NCI-H82 treated with DMSO at 0.1 percent for 48 hours (cell line): Measurements from ENCODE around the gene TNS1.
"Not testable (repeated sequence)": the region's sequence is repeated elsewhere in the genome, so short reads cannot be mapped to it uniquely, and the experiment has no call there.

Source experiments
- DNase-seq: peaks from one replicate; lab custom pipeline; 2025; ENCODE audit not compliant: unreplicated experiment; lab: John Stamatoyannopoulos, UW

TNS1 gene

DNA sequence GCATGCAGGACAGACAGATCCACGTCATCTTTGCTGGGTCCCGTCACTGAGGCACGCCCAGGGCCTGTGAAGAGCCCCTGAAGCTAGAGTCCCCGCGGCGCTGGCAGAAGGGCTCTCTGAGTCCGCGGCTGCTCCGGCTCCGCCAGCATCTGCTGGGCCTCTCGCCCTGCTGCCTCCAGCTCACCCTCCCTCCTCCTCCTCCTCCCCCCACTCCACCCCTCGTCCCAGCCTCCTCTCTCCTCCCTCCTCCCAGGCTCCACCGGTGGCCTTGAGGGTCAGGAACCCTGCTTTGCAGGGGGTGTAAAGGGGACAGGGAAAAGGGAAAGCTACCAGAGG lies at the start of gene TNS1:
Gene TNS1 (minus strand): TSS at position 151 of the 336 bp plus-strand sequence. CDS start 123 bp downstream, at position 28.
- no peak for DNase-seq

DNA sequence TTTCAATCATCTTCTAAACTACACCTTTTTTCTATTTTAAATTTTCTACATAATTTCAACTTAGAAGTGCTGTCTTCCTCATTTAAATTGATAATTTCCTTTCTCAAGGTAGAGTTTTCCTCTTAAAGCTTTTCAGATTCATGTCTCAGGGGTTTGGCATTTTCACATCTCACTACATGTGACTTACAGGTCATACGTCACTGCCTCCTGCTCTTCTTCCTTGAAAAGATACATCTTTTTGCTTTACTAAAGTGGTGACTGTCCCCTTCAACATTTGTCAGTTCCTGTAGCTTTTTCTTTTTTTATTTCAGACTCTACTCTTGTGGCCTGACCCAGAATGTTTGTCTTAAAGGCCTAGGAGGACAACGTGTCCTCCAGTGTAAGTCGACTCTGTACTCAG lies 49.1 kb upstream of the TNS1 start:
- DNase-seq = no peak

DNA sequence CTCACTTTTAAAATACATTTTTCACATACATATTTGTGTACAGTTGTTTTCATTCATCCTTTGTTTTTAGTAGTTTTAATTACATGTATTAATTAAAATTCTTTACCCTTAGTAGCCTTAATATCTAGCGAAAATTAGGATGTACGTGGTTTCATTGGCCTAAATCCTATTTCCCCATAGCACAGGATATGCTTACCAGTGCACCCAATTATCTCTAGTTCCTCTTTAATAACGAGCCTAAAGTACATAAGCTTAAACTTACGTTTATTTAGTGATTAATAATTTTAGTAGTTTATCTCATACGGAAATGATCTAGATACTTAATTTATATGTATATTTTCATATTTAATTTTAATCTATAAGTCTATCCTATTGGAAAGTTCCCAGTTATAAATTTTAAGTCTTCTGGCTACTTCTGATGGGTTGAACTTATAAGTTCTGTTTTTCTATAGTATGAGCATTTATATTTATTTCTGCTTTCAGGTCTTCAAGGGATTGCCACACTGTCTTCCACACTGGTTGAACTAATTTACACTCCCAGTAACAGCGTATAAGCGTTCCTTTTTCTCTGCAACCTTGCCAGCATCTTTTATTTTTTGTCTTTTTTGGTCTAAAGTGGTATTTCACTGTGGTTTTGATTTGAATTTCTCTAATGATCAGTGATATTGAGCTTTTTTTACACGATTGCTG lies 44.9 kb upstream of the TNS1 start:
- no peak for DNase-seq

DNA sequence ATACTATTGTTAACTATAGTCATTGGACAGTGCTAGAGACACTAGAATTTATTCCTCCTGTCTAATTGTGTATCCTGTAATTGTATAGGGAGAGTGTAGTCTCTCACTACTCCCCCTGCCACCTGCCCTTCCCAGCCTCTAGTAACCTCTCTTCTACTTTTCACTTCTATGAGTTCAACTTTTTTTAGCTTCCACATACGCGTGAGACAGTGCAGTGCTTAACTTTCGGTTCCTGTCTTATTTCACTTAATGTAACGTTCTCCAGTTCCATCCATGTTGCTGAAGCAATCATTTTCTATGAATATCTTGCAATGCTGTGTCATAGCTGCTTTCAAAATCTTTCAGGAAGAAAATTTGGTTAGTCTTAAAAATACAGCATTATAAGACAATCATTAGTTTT lies 43.4 kb upstream of the TNS1 start:
- no peak for DNase-seq

DNA sequence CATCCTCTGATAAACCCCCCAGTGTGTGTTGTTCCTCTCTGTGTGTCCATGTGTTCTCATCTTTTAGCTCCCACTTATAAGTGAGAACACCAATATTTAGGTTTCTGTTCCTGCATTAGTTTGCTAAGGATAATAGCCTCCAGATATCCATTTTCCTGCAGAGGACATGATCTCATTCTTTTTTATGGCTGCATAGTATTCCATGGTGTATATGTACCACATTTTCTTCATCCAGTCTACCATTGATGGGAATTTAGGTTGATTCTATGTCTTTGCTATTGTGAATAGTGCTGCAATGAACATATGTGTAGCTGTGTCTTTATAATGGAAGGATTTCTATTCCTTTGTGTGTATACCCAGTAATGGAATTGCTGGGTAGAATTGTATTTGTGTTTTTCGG lies 41.8 kb upstream of the TNS1 start:
- DNase-seq = not testable (repeated sequence)

DNA sequence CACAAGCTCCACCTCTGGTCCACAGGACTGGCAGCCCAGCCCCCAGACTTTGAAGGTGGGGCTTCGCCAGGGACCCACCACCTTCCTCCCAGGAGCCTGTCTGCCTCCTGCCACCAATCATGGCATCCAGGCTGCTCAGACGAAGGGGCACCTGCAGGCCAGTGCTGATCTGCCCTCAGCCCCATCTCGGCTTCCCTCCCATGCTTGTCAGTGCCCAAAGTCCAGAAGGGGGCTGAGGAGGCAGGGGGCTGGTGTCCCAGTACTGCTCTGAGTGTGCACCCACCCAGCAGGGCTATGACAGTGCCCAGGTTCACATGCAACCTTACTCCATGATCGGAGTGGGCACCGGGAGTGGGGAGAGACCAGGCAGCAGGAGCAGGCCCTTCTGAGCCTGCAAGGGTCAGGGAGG lies 40.9 kb upstream of the TNS1 start:
- no peak for DNase-seq

DNA sequence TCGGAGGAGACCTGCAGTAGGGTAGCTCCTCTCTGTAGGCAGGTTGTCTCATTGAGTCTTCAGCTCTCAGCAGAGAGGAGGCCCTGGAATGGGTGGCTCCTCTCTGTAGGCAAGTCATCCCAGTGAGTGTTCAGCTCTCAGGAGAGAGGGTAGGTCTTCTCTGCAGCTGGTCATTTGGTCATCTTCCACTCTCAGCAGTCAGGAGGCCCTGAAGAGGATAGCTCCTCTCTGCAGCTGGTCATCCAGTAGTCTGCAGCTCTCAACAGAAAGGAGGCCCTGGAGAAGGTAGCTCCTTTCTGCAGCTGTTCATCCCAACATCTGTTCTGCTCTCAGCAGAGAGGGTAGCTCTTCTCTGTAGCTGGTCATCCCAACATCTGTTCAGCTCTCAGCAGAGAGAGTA lies 40.3 kb upstream of the TNS1 start:
- DNase-seq = no peak

DNA sequence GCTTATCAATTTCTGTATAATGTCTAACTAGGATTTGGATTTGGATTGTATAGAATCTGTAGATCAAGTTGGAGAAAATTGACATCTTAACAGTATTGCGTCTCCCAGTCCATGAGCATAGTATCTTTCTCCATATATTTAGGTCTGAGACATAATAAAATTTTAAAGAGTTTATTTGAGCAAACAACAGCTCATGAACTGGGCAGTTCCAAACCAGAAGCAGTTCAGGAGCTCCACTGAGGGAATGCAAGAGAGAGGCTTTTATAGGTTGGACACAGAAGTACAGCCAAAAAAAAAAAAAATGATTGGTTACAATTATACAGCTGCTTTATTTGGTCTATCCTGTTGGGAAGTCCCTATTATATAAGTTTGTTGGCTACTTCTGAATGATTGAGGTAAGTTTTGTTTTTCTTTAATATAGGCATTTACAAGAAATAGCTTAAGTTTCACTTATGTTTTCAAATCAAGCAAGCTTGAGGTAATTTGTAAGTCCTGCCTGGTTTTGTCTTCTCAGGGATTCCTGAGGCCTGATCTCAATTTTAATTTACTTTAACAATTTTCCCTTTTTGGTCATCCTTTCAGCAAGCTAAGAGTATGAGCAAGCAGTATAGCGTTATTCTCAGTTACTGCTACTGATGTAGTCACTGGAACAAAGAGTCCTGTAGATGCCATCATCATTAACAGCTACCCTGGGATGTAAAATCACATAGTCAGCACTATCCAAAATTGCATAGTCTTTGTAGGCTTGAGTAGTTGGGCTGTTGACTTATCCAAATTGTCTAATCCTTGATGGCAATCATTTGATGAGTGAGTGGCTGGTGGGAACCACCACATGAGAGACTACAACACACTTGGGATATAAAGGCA lies 38.7 kb upstream of the TNS1 start:
- DNase-seq = no peak

DNA sequence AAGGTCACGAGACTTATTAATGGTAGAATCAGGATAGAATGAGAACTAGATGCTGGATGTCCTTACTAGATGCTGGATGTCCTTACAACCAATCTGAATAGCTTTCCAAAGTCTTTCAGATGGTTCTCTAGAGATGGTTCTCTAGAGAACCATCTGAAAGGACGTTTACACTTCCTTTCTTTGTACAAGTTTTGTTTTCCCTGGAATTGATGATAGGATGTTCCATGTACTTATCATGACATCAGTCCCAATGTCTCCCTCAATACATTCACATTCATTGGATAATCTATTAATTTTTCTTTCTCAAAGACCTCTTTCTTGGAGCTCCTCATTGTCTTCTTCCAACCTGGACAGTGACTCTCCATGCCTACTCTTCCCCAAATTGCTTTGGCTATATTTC lies 38.1 kb upstream of the TNS1 start:
- DNase-seq = no peak

DNA sequence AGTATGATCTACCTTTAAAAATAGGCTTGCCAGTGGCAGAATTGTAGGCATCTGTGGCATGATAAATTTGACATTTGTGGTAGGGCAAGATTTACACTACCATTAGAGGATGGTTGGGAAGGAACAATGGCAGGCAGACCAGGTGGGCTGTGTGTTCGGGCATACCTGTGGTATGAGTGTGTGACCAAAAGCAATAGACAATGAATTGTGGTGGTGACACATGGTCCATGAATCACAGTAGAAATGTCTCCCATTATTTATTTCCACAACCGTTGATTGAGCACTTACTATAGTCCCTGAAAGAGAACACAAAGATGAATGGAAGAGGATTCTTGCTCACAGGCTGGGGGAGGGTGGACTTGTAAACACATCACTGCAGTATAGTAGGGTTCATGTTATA lies 36.4 kb upstream of the TNS1 start:
- DNase-seq = no peak

DNA sequence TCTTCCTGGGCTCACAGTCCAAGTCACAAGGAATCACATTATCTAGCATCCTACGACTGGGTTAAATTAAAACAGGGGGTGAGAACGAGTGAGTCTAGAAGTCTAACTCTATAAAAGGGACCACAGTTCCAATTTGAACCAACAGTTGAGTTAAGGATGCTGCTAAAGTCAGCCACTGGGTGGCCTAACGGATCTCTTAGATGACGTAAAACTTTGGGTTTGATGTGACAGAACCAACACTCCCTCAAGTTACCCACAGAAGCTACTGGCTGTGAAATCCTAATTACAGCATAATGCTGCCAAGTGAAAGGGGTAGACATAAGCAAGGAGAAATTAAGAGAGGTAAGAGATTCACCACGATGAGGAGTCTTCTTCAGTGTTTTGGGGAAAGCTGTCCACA lies 33.6 kb upstream of the TNS1 start:
- no peak for DNase-seq

DNA sequence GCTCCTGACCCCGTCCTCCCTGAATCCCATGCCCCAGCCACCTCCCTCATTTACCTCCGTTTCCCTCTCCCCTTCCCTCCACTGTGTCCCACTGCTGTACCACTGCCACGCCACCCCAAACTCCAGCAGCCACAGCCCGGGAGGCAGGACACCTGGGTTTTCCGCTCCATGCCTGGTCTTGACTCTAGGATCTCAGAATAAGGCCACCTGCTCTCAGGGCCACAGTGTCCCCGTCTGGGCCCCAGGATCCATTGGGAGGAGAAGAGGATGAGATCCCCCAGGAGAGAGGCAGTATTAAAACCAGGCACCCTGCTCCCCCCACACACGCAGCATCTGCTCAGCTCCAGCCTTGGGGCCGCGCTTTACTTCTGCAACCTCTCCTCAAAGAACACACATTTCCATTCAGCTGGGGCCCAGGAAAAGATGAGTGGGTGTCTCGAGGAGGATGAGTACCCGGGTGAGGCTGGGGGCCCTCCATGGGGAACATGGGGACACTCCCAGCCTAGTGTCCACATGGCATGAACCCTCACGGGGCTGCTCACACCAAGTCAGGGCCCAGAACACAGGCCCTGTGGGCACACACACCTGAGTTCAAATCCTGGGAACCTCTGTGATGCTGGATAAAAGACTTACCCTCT lies 32.8 kb upstream of the TNS1 start:
- no peak for DNase-seq

DNA sequence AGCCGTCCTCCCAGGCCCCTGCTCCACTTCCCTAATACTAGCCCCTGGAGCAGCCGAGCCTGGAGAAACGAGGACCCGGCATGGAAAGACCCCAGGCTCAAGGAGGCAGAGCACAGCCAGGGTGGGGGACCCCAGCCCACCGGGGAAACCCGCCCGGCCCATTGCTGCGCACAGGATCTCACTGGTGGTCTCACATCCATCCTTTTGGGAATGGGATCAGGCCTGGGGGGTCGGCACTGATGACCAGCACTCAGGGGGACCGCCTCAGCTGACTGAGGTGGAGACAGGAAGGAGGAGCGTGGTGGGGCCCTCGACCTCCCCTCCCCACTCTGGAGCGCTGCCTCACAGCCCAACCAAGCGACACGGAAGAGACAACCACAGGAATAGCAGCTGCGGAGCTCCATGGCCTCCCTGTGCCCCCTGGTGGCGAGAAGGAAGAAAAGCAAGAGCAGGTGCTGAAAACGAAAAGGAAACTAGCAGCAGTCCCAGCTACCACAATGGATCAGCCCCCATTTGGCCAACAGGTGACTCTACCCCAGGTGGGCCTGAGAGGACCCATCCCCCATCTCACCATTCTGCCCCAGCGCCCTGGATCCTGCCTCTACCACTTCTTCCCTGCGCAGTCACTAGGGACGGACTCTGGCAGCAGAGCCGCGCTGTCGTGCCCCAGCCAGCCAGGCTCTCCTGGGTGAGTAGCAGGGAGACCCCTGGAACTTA lies 31.9 kb upstream of the TNS1 start:
- peak; percentile 44 for DNase-seq

DNA sequence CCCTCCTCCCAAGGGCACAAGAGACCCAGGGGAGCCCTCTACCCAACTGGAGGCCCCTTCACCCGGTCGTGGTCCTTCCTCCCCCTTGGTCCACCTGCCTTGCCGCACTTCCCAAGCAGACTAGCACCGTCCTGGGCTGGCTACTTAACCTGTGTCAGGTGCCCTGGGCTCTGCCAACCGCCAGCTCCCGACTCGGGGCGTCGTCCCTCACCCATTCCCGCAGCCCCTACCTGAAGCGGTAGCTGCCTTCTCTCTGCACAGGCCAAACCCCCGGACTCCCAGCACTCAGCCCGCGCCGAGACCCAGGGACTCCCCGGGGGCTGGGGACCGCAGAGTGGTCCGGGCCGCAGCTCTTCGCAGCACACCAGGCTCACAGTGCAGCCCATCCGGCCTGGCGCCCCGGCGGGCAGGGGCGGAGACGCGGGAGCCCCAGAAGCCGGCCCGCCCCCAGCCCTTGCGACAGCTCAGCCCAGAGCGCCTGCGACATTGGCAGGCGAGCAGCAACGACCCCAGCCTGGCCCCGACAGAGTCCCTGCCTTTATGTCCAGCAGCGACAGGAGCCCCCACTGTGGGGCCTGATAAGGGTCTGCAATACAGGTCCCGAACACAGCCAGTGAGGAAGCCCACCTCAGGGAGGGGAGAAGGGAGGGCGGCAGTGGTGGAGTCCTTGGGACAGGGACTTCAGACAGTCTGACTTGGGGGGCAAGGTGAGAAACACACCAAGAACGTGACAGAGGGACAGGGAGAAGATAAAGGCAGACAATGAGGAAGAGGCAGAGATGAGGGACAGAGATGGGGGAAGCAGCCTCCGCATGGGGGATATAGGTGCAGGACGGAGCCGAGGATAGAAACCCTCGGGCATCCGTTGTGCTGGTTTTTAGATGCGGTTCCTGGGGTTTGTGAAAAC lies 31.0 kb upstream of the TNS1 start:
- DNase-seq = no peak

DNA sequence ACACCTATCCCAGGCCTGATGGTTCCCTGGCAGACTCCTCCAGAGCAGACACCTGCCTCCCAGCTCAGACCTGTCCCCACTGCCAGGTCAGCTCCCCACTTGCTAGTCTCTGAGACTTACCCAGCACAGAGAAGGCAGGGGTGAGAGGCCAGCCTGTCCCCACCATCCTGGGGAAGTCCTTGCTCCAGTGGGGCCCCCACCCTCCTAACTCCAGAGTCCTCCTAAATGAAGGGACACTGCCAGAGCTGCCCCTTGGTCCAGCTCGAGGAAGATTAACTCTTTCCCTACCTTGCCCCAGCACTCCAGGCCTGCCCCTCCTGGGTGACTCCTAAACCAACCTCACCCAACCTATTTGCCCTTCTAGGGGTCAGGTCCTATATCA lies 30.4 kb upstream of the TNS1 start:
- no peak for DNase-seq

DNA sequence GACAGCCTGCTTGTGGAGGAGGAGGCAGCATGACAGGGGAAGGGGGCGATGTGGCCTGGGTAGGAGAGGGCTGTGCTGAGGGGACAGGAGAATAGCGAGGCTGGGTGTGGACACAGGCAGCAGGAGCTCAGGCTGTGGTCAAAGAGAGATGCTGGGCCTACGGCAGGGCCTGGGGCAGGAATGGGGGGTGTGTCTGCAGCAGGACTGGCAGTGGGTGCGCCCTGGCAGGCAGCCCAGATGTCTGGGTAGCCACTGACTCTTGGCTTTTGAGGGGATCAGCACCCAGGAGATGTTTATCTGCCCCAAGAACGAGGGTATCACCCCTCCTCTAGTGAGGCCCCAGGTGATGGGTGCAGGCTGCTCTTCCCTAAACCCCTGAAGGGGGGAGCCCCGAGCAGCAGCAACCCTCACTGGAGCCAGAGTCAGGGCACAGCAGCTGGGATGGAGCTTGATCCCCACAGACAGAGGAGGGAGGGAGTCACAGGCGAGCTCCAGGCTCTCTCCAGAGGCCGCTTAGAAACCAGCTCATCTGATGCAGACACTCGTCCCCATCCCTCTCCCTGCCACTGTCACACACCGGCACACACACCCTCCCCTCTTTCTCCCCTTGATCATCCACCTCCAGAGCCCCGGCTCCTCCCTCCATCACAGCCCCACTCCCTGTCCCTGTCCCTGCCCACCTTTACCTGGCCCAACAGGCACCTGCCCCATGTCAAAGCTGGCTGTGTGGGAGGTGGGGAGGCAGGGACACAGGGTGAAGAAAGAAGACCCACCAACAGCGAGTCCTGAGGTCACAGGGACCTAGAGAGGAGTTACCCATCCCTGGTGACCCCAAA lies 29.8 kb upstream of the TNS1 start:
- no peak for DNase-seq

DNA sequence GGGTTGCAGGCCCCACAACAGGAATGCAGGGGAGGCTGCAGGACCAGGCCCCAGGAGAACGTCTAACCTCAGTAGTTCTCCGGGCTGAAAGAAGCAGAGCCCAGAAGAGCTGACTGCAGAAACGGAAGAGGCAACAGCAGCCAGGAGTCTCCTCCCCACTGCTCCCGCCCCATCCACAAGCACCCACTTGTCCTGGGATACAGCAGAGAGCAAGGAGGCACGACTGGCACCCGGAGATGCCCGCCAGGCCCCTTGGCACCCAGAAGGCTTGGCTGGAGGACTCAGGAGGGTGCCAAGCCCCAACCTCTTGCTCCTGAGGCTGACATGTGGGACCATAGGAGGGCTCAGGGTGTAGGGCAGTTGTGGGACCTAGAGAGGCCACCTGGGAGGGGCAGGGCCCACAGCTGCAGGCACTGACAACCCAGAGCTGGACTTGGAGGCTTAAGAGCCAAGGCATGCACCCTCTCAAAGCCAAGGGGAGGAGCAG lies 29.0 kb upstream of the TNS1 start:
- DNase-seq = no peak

DNA sequence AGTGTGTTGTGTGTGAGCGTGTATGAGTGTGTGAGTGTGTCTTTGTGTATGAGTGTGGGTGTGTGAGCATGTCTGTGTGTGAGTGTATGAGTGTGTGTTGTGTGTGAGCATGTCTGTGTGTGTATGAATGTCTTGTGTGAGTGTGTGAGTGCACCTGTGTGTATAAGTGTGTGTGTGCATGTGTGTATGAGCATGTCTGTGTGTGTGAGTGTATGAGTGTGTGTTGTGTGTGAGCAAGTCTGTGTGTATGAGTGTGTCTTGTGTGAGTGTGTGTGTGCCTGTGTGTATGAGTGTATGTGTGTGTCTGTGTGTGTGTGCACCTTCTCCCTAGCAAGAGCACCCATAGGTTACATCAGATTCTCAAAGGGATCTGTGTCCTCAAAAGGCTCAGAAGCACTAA lies 28.5 kb upstream of the TNS1 start:
- no peak for DNase-seq

DNA sequence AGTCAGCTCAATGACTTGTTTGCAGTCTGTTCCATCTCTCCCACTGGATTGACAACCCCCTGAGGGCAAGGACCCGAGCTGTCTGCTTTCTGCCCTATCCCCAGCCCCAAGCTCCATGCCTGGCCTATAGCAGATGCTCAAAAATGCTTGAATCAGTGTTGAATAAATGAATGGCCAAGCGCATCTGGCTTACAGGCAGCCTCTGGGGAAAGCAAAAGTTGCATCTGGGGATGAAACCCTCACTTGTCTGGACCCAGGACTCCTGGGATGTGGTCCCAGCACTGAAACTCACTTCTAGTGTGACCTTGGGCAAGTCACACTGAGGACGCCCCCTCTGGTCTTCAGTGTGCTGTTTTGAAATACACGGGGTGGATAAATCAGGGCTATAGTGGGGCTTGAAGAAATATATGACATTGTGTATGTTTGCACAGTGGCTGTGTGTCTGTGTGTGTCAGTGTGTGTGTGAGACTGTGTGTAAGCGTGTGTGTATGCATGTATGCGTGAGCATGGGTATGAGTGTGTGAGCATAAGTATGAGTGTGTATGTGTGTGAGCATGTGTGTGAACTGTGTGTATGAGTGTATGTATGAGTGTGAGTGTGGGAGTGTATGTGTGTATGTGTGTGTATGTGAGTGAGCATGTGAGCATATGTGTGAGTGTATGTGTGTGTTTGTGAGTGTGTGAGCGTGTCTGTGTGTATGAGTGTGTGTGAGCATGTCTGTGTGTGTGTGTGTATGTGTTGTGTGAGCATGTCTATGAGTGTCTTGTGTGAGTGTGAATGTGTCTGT lies 27.8 kb upstream of the TNS1 start:
- DNase-seq = no peak
